ENCODE results near the gene PPIG.

DNA sequence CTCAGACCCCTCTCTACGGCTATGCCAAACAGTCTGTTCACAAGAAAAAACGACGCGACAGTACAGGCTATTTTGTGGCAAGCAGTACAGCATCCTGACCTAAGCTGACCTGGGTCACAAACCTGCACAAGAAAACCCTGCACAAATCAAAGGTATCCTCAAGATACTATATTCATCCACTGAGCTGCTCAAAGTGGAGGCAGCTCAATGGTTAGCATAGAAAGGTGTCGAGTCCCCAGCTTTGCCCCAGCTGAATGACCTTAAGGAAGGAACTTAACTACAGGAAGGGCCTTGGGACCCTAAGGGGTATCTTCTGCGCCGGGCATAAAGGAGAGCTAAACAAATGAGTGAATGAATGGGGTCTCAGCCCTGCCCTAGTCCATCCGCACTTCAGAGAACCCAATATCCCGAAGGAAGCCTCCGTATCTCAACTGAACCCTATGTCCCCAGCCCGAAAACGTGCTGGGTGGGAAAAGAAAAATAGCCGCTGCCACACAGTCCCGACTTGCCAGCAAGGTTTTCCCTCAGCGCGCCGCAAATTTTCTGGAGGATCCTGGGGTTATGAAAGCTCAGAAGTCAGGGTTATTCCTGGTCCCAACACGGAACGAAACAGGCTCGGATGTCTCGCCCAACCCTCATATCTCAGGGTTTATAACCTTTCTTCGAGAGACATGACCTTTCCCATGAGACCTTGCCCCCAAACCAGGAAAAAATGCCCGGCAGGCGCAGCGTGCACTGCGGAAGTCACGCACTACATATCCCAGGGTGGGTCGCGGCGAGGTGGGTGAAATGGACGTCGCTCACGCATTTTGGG is 10.8 kb upstream of the PPIG start, which contains the start of gene FASTKD1:
- TF ChIP-seq CTCF (conservative IDR thresholded peaks at IDR 0.05 in 1 of 2, IDR thresholded peaks at IDR 0.05 in 1 of 2; ENCODE audit: extremely low read depth in 1 of 2, insufficient read depth in 1 of 2, low read depth in 1 of 2, low read length in 2 of 2) (no peak), EZH2 (IDR thresholded peaks at IDR 0.05; ENCODE audit: borderline replicate concordance, low read length) (no peak)

Data from mammary epithelial cell (primary cell).